H1 (cell line): Measurements from ENCODE around the gene RAB7B.

Source experiments
- EGR1 ChIP-seq: IDR thresholded peaks from 2 replicates; pipeline ENCODE4 v1.6.1; 2011; ENCODE audit warnings: low read depth, low read length, borderline replicate concordance
- TBP ChIP-seq: IDR thresholded peaks from 2 replicates; pipeline ENCODE4 v1.6.1; 2011; ENCODE audit warnings: low read depth, low read length, improper control_type of control experiment
- TF ChIP-seq, protein P1 (sequence below), 3 experiments: IDR thresholded peaks; 1 replicate in 2 of 3; 2 replicates in 1 of 3; pipeline versions ENCODE4 v1.5.1 to v1.6.1; 2011; ENCODE audit warnings: low read length in 3 of 3, mild to moderate bottlenecking in 3 of 3, inconsistent platforms in 2 of 3, low read depth in 1 of 3, moderate library complexity in 1 of 3; ENCODE audit not compliant: insufficient read depth in 1 of 3; ENCODE audit errors: control extremely low read depth in 1 of 3

DNA sequence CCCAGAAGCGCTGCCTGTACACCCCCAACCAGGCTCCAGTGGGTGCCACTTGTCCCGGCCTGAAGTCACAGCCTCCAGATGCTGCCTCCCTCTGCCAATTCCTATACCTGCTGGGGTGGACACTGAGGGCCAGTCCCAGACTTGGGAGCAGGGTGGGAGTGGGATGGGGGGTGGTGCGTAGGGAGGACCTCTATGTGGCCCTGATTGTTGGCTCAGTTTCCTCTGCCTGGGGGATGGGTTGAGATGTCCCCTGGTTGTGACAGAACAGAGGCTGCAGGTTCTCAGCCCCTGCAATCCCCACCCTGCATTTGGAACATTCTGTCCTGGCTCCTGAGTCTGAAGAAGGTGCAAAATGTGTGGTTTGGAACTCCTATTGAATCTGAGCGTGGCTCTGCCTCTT, 27.2 kb downstream of the RAB7B start:
- TF ChIP-seq, protein P1, sequence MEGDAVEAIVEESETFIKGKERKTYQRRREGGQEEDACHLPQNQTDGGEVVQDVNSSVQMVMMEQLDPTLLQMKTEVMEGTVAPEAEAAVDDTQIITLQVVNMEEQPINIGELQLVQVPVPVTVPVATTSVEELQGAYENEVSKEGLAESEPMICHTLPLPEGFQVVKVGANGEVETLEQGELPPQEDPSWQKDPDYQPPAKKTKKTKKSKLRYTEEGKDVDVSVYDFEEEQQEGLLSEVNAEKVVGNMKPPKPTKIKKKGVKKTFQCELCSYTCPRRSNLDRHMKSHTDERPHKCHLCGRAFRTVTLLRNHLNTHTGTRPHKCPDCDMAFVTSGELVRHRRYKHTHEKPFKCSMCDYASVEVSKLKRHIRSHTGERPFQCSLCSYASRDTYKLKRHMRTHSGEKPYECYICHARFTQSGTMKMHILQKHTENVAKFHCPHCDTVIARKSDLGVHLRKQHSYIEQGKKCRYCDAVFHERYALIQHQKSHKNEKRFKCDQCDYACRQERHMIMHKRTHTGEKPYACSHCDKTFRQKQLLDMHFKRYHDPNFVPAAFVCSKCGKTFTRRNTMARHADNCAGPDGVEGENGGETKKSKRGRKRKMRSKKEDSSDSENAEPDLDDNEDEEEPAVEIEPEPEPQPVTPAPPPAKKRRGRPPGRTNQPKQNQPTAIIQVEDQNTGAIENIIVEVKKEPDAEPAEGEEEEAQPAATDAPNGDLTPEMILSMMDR (IDR thresholded peaks at IDR 0.05; ENCODE audit: control extremely low read depth in 1 of 3, insufficient read depth in 1 of 3, low read depth in 1 of 3, low read length in 3 of 3) = no peak
- TF ChIP-seq EGR1 = no peak
- no peak for TF ChIP-seq TBP
